ENCODE data around the gene ZNF500. TPM values are rescaled to one million over a fixed set of nuclear protein-coding genes. Genes with fewer than 3 reads are reported as not detected.

ZNF500 gene
- total and polyA plus RNA-seq, 10 of the 15 experiments (the other 5 are each of a cell fraction or from before 2014, with no cell fraction given): 0.99 to 13.1 (median 5.5) TPM

DNA sequence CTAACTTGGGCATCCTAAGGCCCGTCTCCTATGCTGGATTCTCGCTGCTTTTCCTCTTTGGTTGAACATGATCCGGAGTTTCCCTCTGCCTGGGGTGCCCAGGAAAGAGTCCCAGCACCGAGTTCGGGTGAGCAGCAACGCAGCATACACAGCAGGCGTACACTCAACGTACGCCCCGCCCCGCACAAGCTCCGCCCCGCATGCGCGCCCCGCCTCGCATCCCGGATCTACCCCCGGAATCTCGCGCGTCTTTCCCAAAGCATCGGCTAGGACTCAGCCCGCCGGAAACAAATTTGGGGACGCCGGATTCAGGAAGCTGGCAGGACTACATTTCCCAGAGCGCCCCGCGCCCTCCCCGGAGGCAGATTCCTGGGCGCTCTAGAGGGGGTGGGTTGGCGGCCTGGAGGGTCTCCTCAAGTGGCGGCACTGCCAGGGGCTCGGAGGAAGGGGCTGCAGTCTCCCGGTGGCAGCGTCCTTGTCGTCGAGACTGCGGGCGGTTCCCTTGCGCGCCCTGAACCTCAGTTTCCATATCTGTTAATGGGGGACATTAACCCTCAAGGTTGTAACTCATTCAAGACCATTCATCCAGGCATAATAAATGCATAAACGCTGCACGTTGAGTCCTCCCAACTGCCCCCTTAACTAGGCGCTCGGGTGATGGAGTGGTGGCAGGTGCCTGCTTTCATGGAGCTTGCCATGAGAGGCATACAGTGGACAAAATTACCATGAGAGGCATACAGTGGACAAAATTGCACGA, 1.8 kb upstream of the ZNF500 start (continued):
- TF ChIP-seq YY1 (IDR thresholded peaks at IDR 0.05; ENCODE audit: low read depth, low read length) (peak; percentile 23; the same call in 1 of the 2 replicates), BHLHE40 (IDR thresholded peaks at IDR 0.05; ENCODE audit: borderline replicate concordance in 1 of 2, low read depth in 2 of 2, low read length in 1 of 2) (peak in 1 of 2 experiments; percentile 5; a peak in 2 of 4 replicates), TAF1 (IDR thresholded peaks at IDR 0.05; ENCODE audit: borderline replicate concordance, low read depth, low read length) (0 out of 2 replicates have a peak, but pooled peaks have one; percentile 33), ZNF217 (IDR thresholded peaks at IDR 0.05) (peak; percentile 91; the same call in 1 of the 2 replicates), GABPA (IDR thresholded peaks at IDR 0.05; ENCODE audit: low read depth) (peak; percentile 88), ESRRA (IDR thresholded peaks at IDR 0.05; ENCODE audit: low read length) (no peak), SP1 (IDR thresholded peaks at IDR 0.05; ENCODE audit: low read depth, low read length) (no peak), MYC (IDR thresholded peaks at IDR 0.05; ENCODE audit: insufficient read depth, insufficient read length, insufficient replicate concordance, low read length, severe bottlenecking) (no peak), TCF3 (IDR thresholded peaks at IDR 0.05; ENCODE audit: borderline replicate concordance, insufficient read depth, low read depth, low read length) (no peak), HCFC1 (IDR thresholded peaks at IDR 0.05; ENCODE audit: low read length) (peak; percentile 80), BCL11A (IDR thresholded peaks at IDR 0.05; ENCODE audit: low read depth, low read length) (no peak), WRNIP1 (IDR thresholded peaks at IDR 0.05; ENCODE audit: borderline replicate concordance, low read depth, low read length) (no peak), EGR1 (IDR thresholded peaks at IDR 0.05; ENCODE audit: borderline replicate concordance in 1 of 2, low read depth in 2 of 2, low read length in 2 of 2) (no peak), MEF2A (IDR thresholded peaks at IDR 0.05; ENCODE audit: insufficient read depth, low read depth, low read length) (no peak), JUNB (IDR thresholded peaks at IDR 0.05) (no peak), EP300 (IDR thresholded peaks at IDR 0.05; ENCODE audit: borderline replicate concordance in 1 of 2, control insufficient read depth in 1 of 2, low read depth in 2 of 2, low read length in 2 of 2) (no peak), PML (IDR thresholded peaks at IDR 0.05; ENCODE audit: low read length) (no peak), POU2F2 (IDR thresholded peaks at IDR 0.05; ENCODE audit: borderline replicate concordance, low read depth, low read length) (no peak)
- TF ChIP-seq, protein P1, sequence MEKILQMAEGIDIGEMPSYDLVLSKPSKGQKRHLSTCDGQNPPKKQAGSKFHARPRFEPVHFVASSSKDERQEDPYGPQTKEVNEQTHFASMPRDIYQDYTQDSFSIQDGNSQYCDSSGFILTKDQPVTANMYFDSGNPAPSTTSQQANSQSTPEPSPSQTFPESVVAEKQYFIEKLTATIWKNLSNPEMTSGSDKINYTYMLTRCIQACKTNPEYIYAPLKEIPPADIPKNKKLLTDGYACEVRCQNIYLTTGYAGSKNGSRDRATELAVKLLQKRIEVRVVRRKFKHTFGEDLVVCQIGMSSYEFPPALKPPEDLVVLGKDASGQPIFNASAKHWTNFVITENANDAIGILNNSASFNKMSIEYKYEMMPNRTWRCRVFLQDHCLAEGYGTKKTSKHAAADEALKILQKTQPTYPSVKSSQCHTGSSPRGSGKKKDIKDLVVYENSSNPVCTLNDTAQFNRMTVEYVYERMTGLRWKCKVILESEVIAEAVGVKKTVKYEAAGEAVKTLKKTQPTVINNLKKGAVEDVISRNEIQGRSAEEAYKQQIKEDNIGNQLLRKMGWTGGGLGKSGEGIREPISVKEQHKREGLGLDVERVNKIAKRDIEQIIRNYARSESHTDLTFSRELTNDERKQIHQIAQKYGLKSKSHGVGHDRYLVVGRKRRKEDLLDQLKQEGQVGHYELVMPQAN (conservative IDR thresholded peaks at IDR 0.05): peak; percentile 43
- TF ChIP-seq, protein P2, sequence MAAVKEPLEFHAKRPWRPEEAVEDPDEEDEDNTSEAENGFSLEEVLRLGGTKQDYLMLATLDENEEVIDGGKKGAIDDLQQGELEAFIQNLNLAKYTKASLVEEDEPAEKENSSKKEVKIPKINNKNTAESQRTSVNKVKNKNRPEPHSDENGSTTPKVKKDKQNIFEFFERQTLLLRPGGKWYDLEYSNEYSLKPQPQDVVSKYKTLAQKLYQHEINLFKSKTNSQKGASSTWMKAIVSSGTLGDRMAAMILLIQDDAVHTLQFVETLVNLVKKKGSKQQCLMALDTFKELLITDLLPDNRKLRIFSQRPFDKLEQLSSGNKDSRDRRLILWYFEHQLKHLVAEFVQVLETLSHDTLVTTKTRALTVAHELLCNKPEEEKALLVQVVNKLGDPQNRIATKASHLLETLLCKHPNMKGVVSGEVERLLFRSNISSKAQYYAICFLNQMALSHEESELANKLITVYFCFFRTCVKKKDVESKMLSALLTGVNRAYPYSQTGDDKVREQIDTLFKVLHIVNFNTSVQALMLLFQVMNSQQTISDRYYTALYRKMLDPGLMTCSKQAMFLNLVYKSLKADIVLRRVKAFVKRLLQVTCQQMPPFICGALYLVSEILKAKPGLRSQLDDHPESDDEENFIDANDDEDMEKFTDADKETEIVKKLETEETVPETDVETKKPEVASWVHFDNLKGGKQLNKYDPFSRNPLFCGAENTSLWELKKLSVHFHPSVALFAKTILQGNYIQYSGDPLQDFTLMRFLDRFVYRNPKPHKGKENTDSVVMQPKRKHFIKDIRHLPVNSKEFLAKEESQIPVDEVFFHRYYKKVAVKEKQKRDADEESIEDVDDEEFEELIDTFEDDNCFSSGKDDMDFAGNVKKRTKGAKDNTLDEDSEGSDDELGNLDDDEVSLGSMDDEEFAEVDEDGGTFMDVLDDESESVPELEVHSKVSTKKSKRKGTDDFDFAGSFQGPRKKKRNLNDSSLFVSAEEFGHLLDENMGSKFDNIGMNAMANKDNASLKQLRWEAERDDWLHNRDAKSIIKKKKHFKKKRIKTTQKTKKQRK (IDR thresholded peaks at IDR 0.05; ENCODE audit: low read depth, low read length): no peak
- TF ChIP-seq, protein P3, sequence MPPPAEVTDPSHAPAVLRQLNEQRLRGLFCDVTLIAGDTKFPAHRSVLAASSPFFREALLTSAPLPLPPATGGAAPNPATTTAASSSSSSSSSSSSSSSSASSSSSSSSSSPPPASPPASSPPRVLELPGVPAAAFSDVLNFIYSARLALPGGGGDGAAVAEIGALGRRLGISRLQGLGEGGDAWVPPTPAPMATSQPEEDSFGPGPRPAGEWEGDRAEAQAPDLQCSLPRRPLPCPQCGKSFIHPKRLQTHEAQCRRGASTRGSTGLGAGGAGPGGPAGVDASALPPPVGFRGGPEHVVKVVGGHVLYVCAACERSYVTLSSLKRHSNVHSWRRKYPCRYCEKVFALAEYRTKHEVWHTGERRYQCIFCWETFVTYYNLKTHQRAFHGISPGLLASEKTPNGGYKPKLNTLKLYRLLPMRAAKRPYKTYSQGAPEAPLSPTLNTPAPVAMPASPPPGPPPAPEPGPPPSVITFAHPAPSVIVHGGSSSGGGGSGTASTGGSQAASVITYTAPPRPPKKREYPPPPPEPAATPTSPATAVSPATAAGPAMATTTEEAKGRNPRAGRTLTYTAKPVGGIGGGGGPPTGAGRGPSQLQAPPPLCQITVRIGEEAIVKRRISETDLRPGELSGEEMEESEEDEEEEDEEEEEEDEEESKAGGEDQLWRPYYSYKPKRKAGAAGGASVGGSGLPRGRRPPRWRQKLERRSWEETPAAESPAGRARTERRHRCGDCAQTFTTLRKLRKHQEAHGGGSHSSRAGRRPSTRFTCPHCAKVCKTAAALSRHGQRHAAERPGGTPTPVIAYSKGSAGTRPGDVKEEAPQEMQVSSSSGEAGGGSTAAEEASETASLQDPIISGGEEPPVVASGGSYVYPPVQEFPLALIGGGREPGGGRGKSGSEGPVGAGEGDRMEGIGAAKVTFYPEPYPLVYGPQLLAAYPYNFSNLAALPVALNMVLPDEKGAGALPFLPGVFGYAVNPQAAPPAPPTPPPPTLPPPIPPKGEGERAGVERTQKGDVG (CRISPR knock-in tag; IDR thresholded peaks at IDR 0.05): no peak
